Immature natural killer cell (primary cell): ENCODE data around the gene PPTC7. TPM values are rescaled to one million over a fixed set of nuclear protein-coding genes. Genes with fewer than 3 reads are reported as not detected.
A peak's percentile ranks its signal among the peaks of the same experiment; 100 is the strongest.

Source experiments
- DNase-seq, 3 donors: peaks; one replicate each; pipeline ENCODE4 v3.0.0; 2022; ENCODE audit warnings: mixed read lengths in 1 of 3
- H3K27ac Mint-ChIP-seq, 6 donors: one replicate each; pipeline ENCODE4 v1.8.0; 2020; ENCODE audit warnings: mixed read lengths in 6 of 6, mild to moderate bottlenecking in 5 of 6, inconsistent platforms in 4 of 6, moderate library complexity in 3 of 6
- H3K27me3 Mint-ChIP-seq, 3 donors: one replicate each; pipeline ENCODE4 v1.8.0; 2020 to 2021; ENCODE audit warnings: low read depth in 3 of 3, mild to moderate bottlenecking in 3 of 3, mixed read lengths in 3 of 3, moderate library complexity in 3 of 3, inconsistent platforms in 1 of 3
- H3K36me3 Mint-ChIP-seq, 3 donors: one replicate each; pipeline ENCODE4 v1.8.0; 2020; ENCODE audit warnings: mixed read lengths in 3 of 3, inconsistent platforms in 2 of 3, mild to moderate bottlenecking in 2 of 3
- H3K4me1 Mint-ChIP-seq, 2 donors: one replicate each; pipeline ENCODE4 v1.8.0; 2020; ENCODE audit warnings: inconsistent platforms in 2 of 2, mild to moderate bottlenecking in 2 of 2, mixed read lengths in 2 of 2, moderate library complexity in 1 of 2
- H3K4me3 Mint-ChIP-seq, 5 donors: one replicate each; pipeline ENCODE4 v1.8.0; 2020; ENCODE audit warnings: mild to moderate bottlenecking in 5 of 5, mixed read lengths in 5 of 5, inconsistent platforms in 3 of 5, moderate library complexity in 3 of 5
- H3K9me3 Mint-ChIP-seq, 6 donors: one replicate each; pipeline ENCODE4 v1.8.0; 2020; ENCODE audit warnings: mild to moderate bottlenecking in 6 of 6, mixed read lengths in 6 of 6, inconsistent platforms in 4 of 6, moderate library complexity in 3 of 6
- polyA plus RNA-seq, 3 donors: library from polyadenylated mRNA; unstranded; fragments of 300-500 nt; fragmentation: Illumina TruSeq; gene quantifications; one replicate each; pipeline ENCODE4 v1.2.3, GENCODE V29; 2021

Gene PPTC7
- polyA plus RNA-seq, 3 donors from 2014 or later: 7.8 to 11.5 (median 9.3) TPM

- Mint-ChIP-seq H3K4me3 (peak overlapping the region; percentile 93 to 98 (median 98)), H3K36me3 (peaks cover 0 to under 1% (median 0%) of the 10 kb centered on the region in 3 donors), H3K27me3 (peaks cover 13 to 14% (median 14%) of the 10 kb centered on the region in 3 donors), H3K4me1 (peaks cover 36 to 45% of the 10 kb centered on the region in 2 donors), H3K27ac (peak overlapping the region; percentile 90 to 99 (median 96)), H3K9me3 (no peaks in the 10 kb centered on the region)
- no peak for DNase-seq
Observed at GRCh38 chr12:110501399-110501751, 81.7 kb downstream of the PPTC7 start.

- Mint-ChIP-seq H3K36me3 (peaks cover 0 to 11% (median 11%) of the 10 kb centered on the region in 3 donors), H3K27me3 (peaks cover 13 to 14% (median 14%) of the 10 kb centered on the region in 3 donors), H3K4me3 (peak overlapping the region; percentile 28 to 66 (median 50)), H3K27ac (peak overlapping the region in 5 of 6 donors; percentile 61 to 79 (median 71)), H3K4me1 (peaks cover 36 to 45% of the 10 kb centered on the region in 2 donors), H3K9me3 (no peaks in the 10 kb centered on the region)
- DNase-seq: no peak
Observed at GRCh38 chr12:110498984-110499706, 84.0 kb downstream of the PPTC7 start.

Other genes starting within 250 kb of the PPTC7 start
- 10 to 100 TPM; 11.0 to 26.4 (median 24.8) TPM for gene ANAPC7, start 179.6 kb downstream of the PPTC7 start, polyA plus RNA-seq
- gene ARPC3, start 133.0 kb downstream of the PPTC7 start, polyA plus RNA-seq: 1,000 to 10,000 TPM in 2 of 3 donors, 100 to 1,000 TPM in 1; 882 to 1,121 (median 1,023) TPM
- 10 to 100 TPM; 23.6 to 43.5 (median 29.9) TPM for gene GPN3, start 115.1 kb downstream of the PPTC7 start, polyA plus RNA-seq
- gene FAM216A, start 114.5 kb downstream of the PPTC7 start, polyA plus RNA-seq: 1 to 10 TPM; 4.2 to 5.6 (median 4.4) TPM
- gene VPS29, start 81.2 kb downstream of the PPTC7 start, polyA plus RNA-seq: 100 to 1,000 TPM; 153 to 230 (median 206) TPM
- 1 to 10 TPM in 1 of 3 donors, under 1 TPM in 1, not detected in 1; 0.93 to 1.0 TPM for gene RAD9B, start 81.0 kb downstream of the PPTC7 start, polyA plus RNA-seq
- 10 to 100 TPM in 2 of 3 donors, 1 to 10 TPM in 1; 5.2 to 11.1 (median 10.0) TPM for gene TCTN1, start 30.8 kb upstream of the PPTC7 start, polyA plus RNA-seq
- gene HVCN1, start 105.8 kb upstream of the PPTC7 start, polyA plus RNA-seq: 10 to 100 TPM; 28.8 to 54.0 (median 33.3) TPM
- 100 to 1,000 TPM in 1 of 3 donors, 10 to 100 TPM in 2; 74.3 to 116 (median 89.8) TPM for gene PPP1CC, start 159.6 kb upstream of the PPTC7 start, polyA plus RNA-seq